Liver (tissue), 9 donors: ENCODE measurements around the gene PKP4. TPM values are rescaled to one million over a fixed set of nuclear protein-coding genes. Genes with fewer than 3 reads are reported as not detected.

Experiments
- DNase-seq: peaks from one replicate; pipeline ENCODE4 v3.0.0-alpha.2; 2017; ENCODE audit warnings: low spot score
- H3K27ac ChIP-seq, 2 donors: one replicate each; pipeline ENCODE4 v1.7.0; 2013; ENCODE audit warnings: inconsistent platforms in 2 of 2, low read length in 2 of 2, control low read depth in 1 of 2, low read depth in 1 of 2, mild to moderate bottlenecking in 1 of 2
- H3K27me3 ChIP-seq, 4 donors: one replicate each; pipeline versions ENCODE4 v1.6.1 to v1.7.0; 2013; ENCODE audit warnings: low read length in 3 of 4, inconsistent platforms in 1 of 4, mild to moderate bottlenecking in 1 of 4, moderate library complexity in 1 of 4; ENCODE audit not compliant: control insufficient read depth in 4 of 4, insufficient read depth in 4 of 4
- H3K36me3 ChIP-seq, 4 donors: one replicate each; pipeline versions ENCODE4 v1.6.1 to v1.7.0; 2013; ENCODE audit warnings: low read length in 3 of 4, mild to moderate bottlenecking in 3 of 4, low read depth in 1 of 4, moderate library complexity in 1 of 4; ENCODE audit not compliant: control insufficient read depth in 4 of 4, insufficient read depth in 3 of 4
- H3K4me1 ChIP-seq, 4 donors: one replicate each; pipeline versions ENCODE4 v1.6.1 to v1.7.0; 2013; ENCODE audit warnings: low read length in 3 of 4, mild to moderate bottlenecking in 3 of 4, moderate library complexity in 1 of 4; ENCODE audit not compliant: control insufficient read depth in 4 of 4, insufficient read depth in 4 of 4
- H3K4me3 ChIP-seq, 3 donors: one replicate each; pipeline versions ENCODE4 v1.6.1 to v1.7.0; 2013; ENCODE audit warnings: low read length in 3 of 3, control low read depth in 1 of 3, low read depth in 1 of 3, mild to moderate bottlenecking in 1 of 3
- H3K9ac ChIP-seq, 2 donors: one replicate each; pipeline ENCODE4 v1.7.0; 2013; ENCODE audit warnings: low read length in 2 of 2, mild to moderate bottlenecking in 2 of 2, moderate library complexity in 2 of 2, control low read depth in 1 of 2, low read depth in 1 of 2
- H3K9me3 ChIP-seq, 4 donors: one replicate each; pipeline versions ENCODE4 v1.6.1 to v1.7.0; 2013; ENCODE audit warnings: low read length in 3 of 4; ENCODE audit not compliant: control insufficient read depth in 4 of 4
- EGR1 ChIP-seq, 2 donors: IDR thresholded peaks; 2 replicates each; pipeline ENCODE4 v1.6.1; 2016 to 2018; ENCODE audit warnings: antibody characterized with exemption in 2 of 2, low read depth in 2 of 2
- FOXA1 ChIP-seq: IDR thresholded peaks from 2 replicates; pipeline ENCODE4 v1.6.1; 2016; ENCODE audit warnings: antibody characterized with exemption
- FOXA2 ChIP-seq: IDR thresholded peaks from 2 replicates; pipeline ENCODE4 v1.6.1; 2016; ENCODE audit warnings: antibody characterized with exemption
- GABPA ChIP-seq, 2 donors: IDR thresholded peaks in 1 of 2; conservative IDR thresholded peaks in 1 of 2; 2 replicates each; pipeline ENCODE4 v1.6.1; 2016; ENCODE audit warnings: antibody characterized with exemption in 2 of 2, mild to moderate bottlenecking in 1 of 2, moderate library complexity in 1 of 2
- HNF4A ChIP-seq, 2 donors: conservative IDR thresholded peaks; 2 replicates each; pipeline ENCODE4 v1.6.1; 2016; ENCODE audit warnings: antibody characterized with exemption in 2 of 2, mild to moderate bottlenecking in 2 of 2
- HNF4G ChIP-seq: IDR thresholded peaks from 2 replicates; pipeline ENCODE4 v1.6.1; 2016; ENCODE audit warnings: antibody characterized with exemption
- JUND ChIP-seq, 2 donors: IDR thresholded peaks; 2 replicates each; pipeline ENCODE4 v1.6.1; 2016; ENCODE audit warnings: antibody characterized with exemption in 2 of 2
- NR2F2 ChIP-seq: IDR thresholded peaks from 2 replicates; pipeline ENCODE4 v1.6.1; 2016; ENCODE audit warnings: antibody characterized with exemption
- RAD21 ChIP-seq, 2 donors: IDR thresholded peaks; 2 replicates each; pipeline ENCODE4 v1.6.1; 2016; ENCODE audit warnings: antibody characterized with exemption in 2 of 2, mild to moderate bottlenecking in 2 of 2
- RXRA ChIP-seq, 2 donors: IDR thresholded peaks; 2 replicates each; pipeline ENCODE4 v1.6.1; 2017 to 2018; ENCODE audit warnings: antibody characterized with exemption in 2 of 2, mild to moderate bottlenecking in 1 of 2
- SP1 ChIP-seq: IDR thresholded peaks from 2 replicates; pipeline ENCODE4 v1.6.1; 2018; ENCODE audit warnings: antibody characterized with exemption, mild to moderate bottlenecking
- TAF1 ChIP-seq: conservative IDR thresholded peaks from 2 replicates; pipeline ENCODE4 v1.6.1; 2016; ENCODE audit warnings: antibody characterized with exemption, mild to moderate bottlenecking
- YY1 ChIP-seq: IDR thresholded peaks from 2 replicates; pipeline ENCODE4 v1.6.1; 2016; ENCODE audit warnings: antibody characterized with exemption, mild to moderate bottlenecking
- WGBS: extraction: QIAGEN DNeasy Blood & Tissue Kit; methylation state at CpG from one replicate; pipeline ENCODE4 v1.1.7; 2013; 5-methylcytosine and 5-hydroxymethylcytosine counted together
- polyA plus RNA-seq, 2 donors: library from polyadenylated mRNA; stranded (reverse) in 1 of 2; unstranded in 1 of 2; fragments of 200-250 nt in 1 of 2; fragments of >200 nt in 1 of 2; fragmentation: Nextera tagmentation in 1 of 2; extraction: Ambion mirVana in 1 of 2; gene quantifications; one replicate each; pipeline versions ENCODE4 v1.2.1 to v1.2.3, GENCODE V29; 2013 to 2015
- total RNA-seq, 2 donors: library from RNA; depleted of rRNA; stranded (reverse); fragments of >200 nt; gene quantifications; one replicate each; pipeline ENCODE4 v1.2.3, GENCODE V29; 2014
- TF ChIP-seq, protein P1 (sequence below): IDR thresholded peaks from 2 replicates; pipeline ENCODE4 v1.6.1; 2016; ENCODE audit warnings: antibody characterized with exemption
- TF ChIP-seq, protein P2 (sequence below): fragments of 150-350 bp; IDR thresholded peaks from 2 replicates; pipeline ENCODE4 v1.5.1; 2017; ENCODE audit warnings: improper control_type of control experiment, low read depth, low read length; ENCODE audit not compliant: missing input control
- TF ChIP-seq, protein P3 (sequence below): IDR thresholded peaks from 2 replicates; pipeline ENCODE4 v1.6.1; 2016; ENCODE audit warnings: antibody characterized with exemption
- TF ChIP-seq, protein P4 (sequence below): IDR thresholded peaks from 2 replicates; pipeline ENCODE4 v1.6.1; 2016; ENCODE audit warnings: antibody characterized with exemption
- TF ChIP-seq, protein P5 (sequence below): IDR thresholded peaks from 2 replicates; pipeline ENCODE4 v1.6.1; 2016; ENCODE audit warnings: antibody characterized with exemption, mild to moderate bottlenecking
- donor health status: healthy.
- donor health status: healthy.
- donor health status: healthy.
- donor health status: healthy.
- donor health status: healthy.

The PKP4 gene
- total and polyA plus RNA-seq, 4 donors, result 7.7 to 33.8 (median 19.0) TPM

DNA sequence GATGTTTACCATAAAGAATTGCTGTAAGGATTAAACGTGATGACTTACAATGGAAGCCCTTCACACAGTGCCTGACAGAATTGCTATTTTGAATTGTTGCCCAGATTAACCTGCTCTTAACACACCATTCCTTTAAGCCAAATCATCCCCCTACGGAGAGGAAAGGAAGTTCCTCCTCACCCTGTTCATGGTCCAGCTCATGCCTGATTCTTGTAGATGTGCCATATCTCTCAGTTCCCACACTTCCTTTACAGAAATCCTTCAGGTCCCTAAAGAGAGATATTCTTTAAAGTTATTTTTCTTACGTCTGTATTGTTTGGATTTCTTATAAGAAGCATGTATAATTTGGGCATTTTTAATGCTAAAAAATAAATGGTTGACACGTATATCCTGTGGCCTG lies 210.8 kb downstream of the PKP4 start:
- TF ChIP-seq, protein P1, sequence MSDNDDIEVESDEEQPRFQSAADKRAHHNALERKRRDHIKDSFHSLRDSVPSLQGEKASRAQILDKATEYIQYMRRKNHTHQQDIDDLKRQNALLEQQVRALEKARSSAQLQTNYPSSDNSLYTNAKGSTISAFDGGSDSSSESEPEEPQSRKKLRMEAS, result no peak
- TF ChIP-seq HNF4A (conservative IDR thresholded peaks at IDR 0.05) (no peak), HNF4G (no peak), NR2F2 (no peak)
- TF ChIP-seq, protein P2, sequence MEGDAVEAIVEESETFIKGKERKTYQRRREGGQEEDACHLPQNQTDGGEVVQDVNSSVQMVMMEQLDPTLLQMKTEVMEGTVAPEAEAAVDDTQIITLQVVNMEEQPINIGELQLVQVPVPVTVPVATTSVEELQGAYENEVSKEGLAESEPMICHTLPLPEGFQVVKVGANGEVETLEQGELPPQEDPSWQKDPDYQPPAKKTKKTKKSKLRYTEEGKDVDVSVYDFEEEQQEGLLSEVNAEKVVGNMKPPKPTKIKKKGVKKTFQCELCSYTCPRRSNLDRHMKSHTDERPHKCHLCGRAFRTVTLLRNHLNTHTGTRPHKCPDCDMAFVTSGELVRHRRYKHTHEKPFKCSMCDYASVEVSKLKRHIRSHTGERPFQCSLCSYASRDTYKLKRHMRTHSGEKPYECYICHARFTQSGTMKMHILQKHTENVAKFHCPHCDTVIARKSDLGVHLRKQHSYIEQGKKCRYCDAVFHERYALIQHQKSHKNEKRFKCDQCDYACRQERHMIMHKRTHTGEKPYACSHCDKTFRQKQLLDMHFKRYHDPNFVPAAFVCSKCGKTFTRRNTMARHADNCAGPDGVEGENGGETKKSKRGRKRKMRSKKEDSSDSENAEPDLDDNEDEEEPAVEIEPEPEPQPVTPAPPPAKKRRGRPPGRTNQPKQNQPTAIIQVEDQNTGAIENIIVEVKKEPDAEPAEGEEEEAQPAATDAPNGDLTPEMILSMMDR, result no peak
- TF ChIP-seq, protein P3, sequence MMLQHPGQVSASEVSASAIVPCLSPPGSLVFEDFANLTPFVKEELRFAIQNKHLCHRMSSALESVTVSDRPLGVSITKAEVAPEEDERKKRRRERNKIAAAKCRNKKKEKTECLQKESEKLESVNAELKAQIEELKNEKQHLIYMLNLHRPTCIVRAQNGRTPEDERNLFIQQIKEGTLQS, result no peak
- Histone ChIP-seq H3K27ac (no peak overlapping the region), H3K4me3 (no peak overlapping the region), H3K9me3 (no peaks in the 10 kb centered on the region), H3K36me3 (peaks cover 5 to 36% (median 31%) of the 10 kb centered on the region in 4 donors), H3K27me3 (no peaks in the 10 kb centered on the region), H3K9ac (no peak overlapping the region), H3K4me1 (peaks cover 0 to 12% (median 2%) of the 10 kb centered on the region in 4 donors)
- WGBS, result 78% methylated on average over 4 of the region's 4 CpGs
- no peak for DNase-seq

DNA sequence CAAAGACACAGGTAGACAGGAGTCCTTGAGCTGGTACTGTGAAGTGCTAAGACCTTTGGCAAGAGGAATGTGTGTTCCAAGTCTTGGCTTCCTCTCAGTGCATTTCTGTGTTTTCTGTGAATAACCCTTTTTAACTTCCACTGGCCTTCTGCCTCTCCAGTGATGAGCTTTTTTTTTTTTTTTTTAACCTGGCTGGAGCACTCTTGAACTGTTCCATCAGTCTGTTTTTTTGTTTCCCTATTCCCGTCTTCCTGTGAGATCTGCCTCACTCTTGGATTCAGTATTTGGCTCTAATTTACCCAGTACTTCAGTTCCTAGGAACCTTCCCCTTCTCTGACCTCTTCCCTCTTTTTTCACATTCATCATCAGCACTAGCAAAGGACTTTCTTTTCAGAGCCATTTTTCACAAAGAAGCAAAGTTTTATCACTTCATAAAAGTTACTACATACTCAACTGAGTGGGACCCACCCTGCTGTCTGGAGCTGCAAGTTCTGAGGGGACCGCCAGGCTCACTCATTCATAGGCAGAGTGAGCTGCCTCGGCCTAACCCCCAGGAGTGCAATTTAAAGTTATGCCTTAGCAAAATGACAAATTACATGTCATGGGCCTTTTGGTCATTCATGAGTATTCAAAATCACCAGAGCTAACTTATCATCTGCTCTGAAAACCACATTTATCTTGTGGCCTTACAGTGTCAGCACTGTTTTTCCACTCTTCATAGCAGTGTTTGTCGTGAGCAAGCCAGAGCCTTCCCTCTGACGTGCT lies 211.4 kb downstream of the PKP4 start:
- Histone ChIP-seq H3K27ac (no peak overlapping the region), H3K9me3 (no peaks in the 10 kb centered on the region), H3K27me3 (no peaks in the 10 kb centered on the region), H3K4me1 (peaks cover 0 to 12% (median 2%) of the 10 kb centered on the region in 4 donors), H3K9ac (no peak overlapping the region), H3K4me3 (no peak overlapping the region), H3K36me3 (peaks cover 5 to 30% (median 27%) of the 10 kb centered on the region in 4 donors)
- TF ChIP-seq, protein P4, sequence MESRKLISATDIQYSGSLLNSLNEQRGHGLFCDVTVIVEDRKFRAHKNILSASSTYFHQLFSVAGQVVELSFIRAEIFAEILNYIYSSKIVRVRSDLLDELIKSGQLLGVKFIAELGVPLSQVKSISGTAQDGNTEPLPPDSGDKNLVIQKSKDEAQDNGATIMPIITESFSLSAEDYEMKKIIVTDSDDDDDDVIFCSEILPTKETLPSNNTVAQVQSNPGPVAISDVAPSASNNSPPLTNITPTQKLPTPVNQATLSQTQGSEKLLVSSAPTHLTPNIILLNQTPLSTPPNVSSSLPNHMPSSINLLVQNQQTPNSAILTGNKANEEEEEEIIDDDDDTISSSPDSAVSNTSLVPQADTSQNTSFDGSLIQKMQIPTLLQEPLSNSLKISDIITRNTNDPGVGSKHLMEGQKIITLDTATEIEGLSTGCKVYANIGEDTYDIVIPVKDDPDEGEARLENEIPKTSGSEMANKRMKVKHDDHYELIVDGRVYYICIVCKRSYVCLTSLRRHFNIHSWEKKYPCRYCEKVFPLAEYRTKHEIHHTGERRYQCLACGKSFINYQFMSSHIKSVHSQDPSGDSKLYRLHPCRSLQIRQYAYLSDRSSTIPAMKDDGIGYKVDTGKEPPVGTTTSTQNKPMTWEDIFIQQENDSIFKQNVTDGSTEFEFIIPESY, result no peak
- TF ChIP-seq GABPA (IDR thresholded peaks at IDR 0.05 in 1 of 2, conservative IDR thresholded peaks at IDR 0.05 in 1 of 2), result no peak
- TF ChIP-seq, protein P5, sequence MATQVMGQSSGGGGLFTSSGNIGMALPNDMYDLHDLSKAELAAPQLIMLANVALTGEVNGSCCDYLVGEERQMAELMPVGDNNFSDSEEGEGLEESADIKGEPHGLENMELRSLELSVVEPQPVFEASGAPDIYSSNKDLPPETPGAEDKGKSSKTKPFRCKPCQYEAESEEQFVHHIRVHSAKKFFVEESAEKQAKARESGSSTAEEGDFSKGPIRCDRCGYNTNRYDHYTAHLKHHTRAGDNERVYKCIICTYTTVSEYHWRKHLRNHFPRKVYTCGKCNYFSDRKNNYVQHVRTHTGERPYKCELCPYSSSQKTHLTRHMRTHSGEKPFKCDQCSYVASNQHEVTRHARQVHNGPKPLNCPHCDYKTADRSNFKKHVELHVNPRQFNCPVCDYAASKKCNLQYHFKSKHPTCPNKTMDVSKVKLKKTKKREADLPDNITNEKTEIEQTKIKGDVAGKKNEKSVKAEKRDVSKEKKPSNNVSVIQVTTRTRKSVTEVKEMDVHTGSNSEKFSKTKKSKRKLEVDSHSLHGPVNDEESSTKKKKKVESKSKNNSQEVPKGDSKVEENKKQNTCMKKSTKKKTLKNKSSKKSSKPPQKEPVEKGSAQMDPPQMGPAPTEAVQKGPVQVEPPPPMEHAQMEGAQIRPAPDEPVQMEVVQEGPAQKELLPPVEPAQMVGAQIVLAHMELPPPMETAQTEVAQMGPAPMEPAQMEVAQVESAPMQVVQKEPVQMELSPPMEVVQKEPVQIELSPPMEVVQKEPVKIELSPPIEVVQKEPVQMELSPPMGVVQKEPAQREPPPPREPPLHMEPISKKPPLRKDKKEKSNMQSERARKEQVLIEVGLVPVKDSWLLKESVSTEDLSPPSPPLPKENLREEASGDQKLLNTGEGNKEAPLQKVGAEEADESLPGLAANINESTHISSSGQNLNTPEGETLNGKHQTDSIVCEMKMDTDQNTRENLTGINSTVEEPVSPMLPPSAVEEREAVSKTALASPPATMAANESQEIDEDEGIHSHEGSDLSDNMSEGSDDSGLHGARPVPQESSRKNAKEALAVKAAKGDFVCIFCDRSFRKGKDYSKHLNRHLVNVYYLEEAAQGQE, result no peak
- no peak for TF ChIP-seq JUND (IDR thresholded peaks at IDR 0.05)
- no peak for TF ChIP-seq FOXA1
- no peak for TF ChIP-seq TAF1
- TF ChIP-seq, protein P3, result no peak
- no peak for TF ChIP-seq SP1
- no peak for TF ChIP-seq FOXA2
- TF ChIP-seq EGR1 (IDR thresholded peaks at IDR 0.05; ENCODE audit: low read depth in 2 of 2), result no peak
- TF ChIP-seq YY1, result no peak
- TF ChIP-seq, protein P2, result no peak
- TF ChIP-seq NR2F2, result no peak
- TF ChIP-seq RXRA (IDR thresholded peaks at IDR 0.05), result no peak
- no peak for TF ChIP-seq HNF4G
- TF ChIP-seq RAD21 (IDR thresholded peaks at IDR 0.05), result no peak
- TF ChIP-seq, protein P1, result no peak
- no peak for TF ChIP-seq HNF4A (conservative IDR thresholded peaks at IDR 0.05)
- WGBS, result 92% methylated on average over 5 of the region's 5 CpGs
- DNase-seq, result no peak
